HFF-Myc (cell line): ENCODE measurements around the gene FRMPD2.

Experiments
- DNase-seq: peaks from one replicate; pipeline ENCODE4 v3.0.0-alpha.2; 2011; ENCODE audit warnings: low read depth; ENCODE audit errors: extremely low read depth
- H3K4me3 ChIP-seq: replicated peaks from 2 replicates; pipeline ENCODE4 v1.5.1; 2011; ENCODE audit warnings: low read depth, mild to moderate bottlenecking, control low read depth, low read length
- CTCF ChIP-seq: IDR thresholded peaks from 2 replicates; pipeline ENCODE4 v1.5.1; 2012; ENCODE audit warnings: mild to moderate bottlenecking, low read depth, low read length, control low read depth; ENCODE audit errors: missing control alignments

FRMPD2 gene

GRCh38 chr10:48309711-48310226 is 35.3 kb upstream of the FRMPD2 start:
- no peak for DNase-seq
- no peak for TF ChIP-seq CTCF
- H3K4me3 ChIP-seq = no peak overlapping the region

- TF ChIP-seq CTCF = no peak
- peak overlapping the region; percentile 74 for H3K4me3 ChIP-seq
- no peak for DNase-seq
Measured at GRCh38 chr10:48307711-48308018, 33.2 kb upstream of the FRMPD2 start.

- DNase-seq = no peak
- peak overlapping the region; percentile 74 for H3K4me3 ChIP-seq
- no peak for TF ChIP-seq CTCF
Measured at GRCh38 chr10:48306870-48307710, 32.6 kb upstream of the FRMPD2 start.

- no peak for TF ChIP-seq CTCF
- DNase-seq = peak; percentile 48
- H3K4me3 ChIP-seq = peak within 1 kb of the TSS; percentile 74
Measured at GRCh38 chr10:48306265-48306869, 31.9 kb upstream of the FRMPD2 start, which contains the start of gene MAPK8. Gene MAPK8 (plus strand): TSS chr10:48306677. CDS start chr10:48401661, 94,984 bp downstream.

GRCh38 chr10:48305905-48306264 is 31.4 kb upstream of the FRMPD2 start:
- no peak for TF ChIP-seq CTCF
- DNase-seq = no peak
- peak overlapping the region; percentile 35 for H3K4me3 ChIP-seq

GRCh38 chr10:48302515-48303476 is 28.3 kb upstream of the FRMPD2 start:
- DNase-seq = no peak
- no peak overlapping the region for H3K4me3 ChIP-seq
- no peak for TF ChIP-seq CTCF
